Measurements from ENCODE around the gene ERH.
"Not testable (repeated sequence)": the region's sequence is repeated elsewhere in the genome, so short reads cannot be mapped to it uniquely, and the experiment has no call there.

The ERH gene

DNA sequence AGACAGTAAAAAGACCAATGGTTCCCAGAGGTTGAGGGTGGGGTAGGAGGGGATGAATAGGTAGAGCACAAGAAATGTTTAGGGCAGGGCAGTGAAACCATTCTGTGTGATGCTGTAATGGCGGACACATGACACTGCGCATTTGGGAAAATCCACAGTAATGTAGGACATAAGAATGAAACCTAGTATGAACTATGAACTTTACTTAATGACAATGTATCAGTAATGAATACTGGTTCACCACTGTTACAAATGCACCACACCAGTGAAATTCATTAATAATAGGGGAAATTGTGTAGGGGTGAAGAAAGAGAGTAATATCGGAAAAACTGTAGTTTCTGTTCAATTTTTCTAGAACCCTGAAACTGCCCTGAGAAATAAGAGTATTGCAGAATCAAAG, 5.6 kb downstream of the ERH start:
- DNase-seq, result no peak

DNA sequence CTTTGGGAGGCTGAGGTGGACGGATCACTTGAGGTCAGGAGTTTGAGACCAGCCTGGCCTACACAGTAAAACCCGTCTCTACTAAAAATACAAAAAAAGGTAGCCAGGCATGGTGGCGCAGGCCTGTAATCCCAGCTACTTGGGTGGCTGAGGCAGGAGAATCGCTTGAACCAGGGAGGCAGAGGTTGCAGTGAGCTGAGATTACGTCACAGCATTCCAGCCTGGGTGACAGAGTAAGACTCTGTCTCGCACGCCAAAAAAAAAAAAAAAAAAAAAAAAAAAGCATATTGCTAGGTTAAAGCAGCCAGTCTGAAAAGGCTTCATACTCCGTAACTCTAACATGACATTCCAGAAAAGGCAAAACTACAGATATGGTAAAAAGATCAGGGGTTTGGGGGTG, 6.7 kb downstream of the ERH start:
- DNase-seq, result not testable (repeated sequence)

DNA sequence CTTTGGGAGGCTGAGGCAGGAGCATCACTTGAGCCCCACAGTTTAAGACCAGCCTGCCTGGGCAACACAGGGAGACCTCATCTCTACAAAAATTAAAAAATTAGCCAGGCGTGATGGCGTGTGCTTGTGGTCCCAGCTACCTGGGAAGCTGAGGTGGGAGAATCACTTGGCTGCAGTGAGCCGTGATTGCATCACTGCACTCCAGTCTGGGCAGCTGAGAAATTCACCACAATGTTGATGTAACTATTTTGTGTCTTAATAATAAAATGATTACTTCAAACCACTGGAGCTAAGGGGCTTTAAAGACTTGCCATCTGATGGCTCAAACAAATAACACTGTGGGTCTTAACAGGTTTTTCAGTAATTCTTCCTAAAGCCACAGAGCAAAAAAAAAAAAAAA, 10.8 kb downstream of the ERH start:
- DNase-seq, result no peak

DNA sequence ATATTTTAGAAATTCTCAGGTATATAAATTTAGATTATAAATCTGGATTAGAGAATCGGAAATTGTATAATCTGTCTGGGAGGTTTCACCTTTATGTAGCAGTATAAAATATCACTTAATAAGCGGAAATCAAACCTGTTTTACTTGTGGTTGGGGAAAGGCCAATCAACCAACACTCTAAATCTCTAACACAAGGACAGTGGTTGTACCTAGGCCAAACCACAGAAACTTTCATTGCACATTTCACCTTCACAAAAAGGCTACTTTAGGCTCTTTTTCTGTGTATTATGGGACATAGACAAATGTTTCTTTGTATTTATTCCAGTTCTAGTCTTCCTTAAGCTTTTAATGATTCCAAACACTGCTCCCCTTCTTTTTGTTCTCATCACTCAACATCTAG, 19.8 kb downstream of the ERH start:
- no peak for DNase-seq

DNA sequence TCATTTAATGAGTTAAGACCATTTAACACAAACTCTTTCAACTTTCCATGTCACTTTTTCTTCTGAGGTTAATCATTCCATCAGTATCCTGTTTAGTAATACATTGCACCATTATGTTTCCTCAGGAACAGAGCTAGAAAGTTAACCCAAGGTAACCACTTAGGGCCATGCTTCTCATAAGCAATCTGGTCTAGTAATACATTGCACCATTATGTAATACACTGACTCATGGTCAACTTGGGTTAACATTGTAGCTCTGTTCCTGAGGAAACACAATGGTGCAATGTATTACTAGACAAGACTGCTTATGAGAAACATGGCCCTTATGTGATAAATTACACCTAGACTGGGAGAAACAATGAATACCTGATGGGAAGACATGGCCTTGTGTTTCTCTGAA, 21.7 kb downstream of the ERH start:
- DNase-seq, result no peak

DNA sequence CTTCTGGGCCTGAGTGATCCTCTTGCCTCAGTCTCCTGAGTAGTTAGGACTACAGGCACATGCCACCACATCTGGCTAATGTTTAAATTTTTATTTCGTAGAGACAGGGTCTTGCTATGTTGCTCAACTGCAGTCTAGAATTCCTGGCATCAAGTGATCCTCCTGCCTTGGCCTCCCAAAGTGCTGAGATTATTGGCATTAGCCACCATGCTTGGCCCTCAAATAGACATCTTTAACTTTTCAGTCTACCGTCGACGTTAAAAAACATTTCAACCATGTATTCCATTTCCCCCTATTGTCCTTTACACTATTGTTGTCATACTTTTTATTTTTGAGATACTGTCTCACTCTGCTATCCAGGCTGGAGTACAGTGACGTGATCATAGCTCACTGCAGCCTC, 22.4 kb downstream of the ERH start:
- no peak for DNase-seq

DNA sequence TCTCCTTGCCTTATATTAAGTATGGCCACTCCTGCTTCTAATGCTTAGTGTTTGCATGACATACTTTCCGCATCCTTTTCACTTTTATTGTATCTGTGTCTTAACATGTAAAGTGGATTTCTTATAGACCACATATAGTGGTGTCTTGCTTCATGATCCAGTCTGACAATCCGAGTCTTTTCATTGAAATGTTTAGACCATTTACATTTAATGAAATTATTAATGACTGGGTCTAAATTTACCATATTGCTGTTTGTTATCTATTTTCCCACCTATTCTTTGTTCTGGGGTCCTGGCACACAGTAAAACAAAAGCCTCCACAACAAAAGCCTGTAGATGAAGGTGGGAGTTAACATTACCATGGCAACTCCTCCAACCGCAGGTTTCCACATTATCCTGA, 22.9 kb downstream of the ERH start:
- DNase-seq, result no peak

DNA sequence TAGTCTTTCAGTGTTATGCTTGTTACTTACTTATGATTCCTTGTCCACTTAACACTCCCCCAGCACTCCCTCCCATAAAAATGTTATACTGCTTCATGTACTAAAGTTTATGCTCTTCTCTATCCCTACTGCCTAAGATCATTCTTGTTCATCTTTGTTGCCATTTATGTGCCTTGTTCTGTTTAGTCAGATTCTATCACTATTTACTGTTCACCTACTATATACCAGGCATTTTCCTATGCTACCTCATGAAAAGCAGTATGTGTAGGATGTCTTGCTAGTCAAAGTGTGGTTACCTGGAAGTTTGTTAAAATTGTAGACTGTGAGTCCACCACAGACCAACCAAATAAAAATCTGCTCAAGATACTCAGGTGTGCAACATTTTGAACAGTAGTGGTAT, 23.9 kb downstream of the ERH start:
- DNase-seq, result no peak

DNA sequence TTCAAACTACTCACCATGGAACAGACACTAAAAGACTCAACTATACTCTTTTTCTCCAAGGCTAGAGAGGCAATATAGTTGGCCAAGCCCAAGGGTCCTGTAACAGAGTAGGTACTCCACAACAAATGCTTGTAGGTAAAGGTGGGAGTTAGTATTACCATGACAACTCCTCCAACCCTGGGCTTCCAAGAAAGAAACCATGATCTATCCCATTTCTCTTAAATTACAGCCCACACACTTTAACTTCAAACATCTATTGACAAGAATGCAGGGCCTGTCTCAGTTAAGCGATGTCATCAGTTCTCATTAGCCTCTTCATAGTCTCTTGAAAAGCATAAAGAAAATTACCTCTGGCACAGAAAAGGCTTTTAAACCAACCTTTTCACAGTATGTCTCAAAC, 25.0 kb downstream of the ERH start:
- no peak for DNase-seq

DNA sequence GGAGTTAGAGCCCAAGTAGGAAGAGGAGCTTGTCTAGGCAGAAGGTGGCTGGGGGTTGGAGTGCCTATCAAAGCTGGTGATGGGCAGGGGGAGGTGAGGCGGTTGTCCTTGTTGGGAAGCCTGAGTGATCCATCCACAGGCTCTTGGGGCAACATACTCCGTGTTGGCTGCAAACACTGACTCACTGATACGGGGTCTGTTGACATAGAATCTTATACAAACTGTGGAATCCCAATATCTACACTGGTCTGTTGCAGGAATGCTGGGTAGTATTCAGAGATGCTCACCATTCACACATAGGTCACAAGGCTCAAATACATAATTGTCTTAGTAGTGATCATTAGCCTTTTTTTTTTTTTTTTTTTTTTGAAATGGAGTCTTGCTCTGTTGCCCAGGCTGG, 26.0 kb downstream of the ERH start:
- DNase-seq, result no peak

DNA sequence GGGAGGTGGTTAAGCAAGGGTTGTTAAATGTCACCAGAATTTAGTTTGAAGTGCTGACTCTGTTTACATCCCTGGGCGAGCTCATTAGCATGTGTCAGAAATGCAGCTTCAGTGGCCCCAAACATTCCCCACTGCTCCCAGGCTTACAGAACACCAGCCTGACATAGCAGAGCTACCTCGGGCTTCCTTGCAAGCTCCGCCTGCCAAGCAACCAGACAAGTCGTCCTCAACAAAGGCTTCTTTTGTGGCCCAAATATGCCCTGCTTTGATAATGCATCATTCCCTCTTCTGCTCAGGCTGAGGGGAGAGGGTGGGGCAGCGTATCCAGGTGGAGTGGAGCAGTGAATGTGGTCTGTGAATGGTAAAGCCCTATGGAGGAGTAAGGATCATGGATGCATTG, 28.0 kb downstream of the ERH start:
- no peak for DNase-seq

DNA sequence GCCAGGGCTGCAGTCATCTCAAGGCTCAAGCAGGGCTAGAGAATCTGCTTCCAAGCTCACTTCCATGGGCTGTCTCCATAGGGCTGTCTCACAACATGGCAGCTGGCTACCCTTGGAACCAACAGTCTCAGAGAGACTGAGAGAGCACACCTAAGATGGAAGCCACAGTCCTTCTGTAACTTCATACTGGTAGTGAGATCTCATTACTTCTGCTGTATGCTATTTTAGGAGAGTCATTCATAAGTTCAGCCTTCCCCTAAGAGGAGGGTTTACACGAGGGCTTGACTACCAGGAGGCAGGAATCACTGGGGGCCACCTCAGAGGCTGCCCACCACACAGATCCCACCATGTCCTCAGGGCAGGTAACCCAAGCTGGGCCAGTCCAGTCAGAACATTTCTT, 29.7 kb downstream of the ERH start:
- DNase-seq, result no peak

DNA sequence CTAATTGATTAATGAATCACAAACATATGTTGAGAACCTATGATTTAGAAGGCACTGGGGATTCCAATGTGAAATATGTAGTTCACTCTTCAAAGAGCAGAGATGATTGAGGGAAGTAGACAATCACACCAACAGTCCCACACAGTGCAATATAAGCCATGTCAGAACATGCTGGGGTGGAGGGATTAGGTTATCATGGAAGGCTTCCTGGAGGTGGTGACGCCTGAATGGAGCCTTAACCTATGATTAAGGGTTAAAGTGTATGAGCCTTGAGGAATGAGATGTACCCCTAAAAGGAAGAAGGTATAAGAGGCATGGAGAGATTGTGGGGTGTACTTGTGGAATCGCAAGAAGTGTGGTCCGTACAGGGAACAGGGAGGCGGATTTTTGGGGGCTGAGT, 31.3 kb downstream of the ERH start:
- DNase-seq, result no peak

DNA sequence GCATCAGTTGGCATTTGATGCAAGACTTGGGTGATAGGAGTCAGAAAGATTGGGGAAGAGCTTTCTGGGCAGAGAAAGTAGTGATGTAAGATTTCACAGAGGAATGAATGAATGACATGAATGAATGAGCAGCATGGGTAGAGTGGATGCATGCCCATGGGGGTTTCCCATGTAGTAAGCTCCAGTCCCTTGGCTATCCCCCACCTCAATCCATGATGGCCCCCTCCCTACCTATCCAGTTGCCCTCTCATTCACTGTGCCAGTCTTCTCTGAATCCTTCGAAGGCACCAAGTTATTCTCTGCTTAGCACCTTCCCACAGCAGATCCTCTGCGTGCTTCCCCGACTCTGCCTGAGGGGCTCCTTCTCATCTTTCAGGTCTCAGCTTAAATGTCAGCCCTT, 32.0 kb downstream of the ERH start:
- DNase-seq, result no peak

DNA sequence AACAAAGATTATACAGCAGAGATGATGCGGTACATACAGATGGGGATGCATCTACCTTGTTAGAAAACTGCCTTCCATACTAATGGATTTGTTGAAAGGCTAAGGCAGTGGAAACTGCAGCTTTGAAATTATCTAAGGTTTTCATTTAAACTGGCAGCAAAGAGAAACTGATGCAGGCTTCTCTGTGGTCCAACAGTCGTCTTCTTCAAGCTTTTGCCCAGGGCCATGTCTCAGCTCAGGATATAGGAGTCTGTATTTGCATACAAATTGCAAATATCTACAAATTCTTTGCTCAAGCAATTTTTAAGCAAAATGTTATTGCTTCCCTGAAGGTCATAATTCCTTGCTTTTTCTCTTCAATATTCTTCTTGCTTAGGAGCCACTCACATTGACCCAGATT, 33.7 kb downstream of the ERH start:
- DNase-seq, result no peak

DNA sequence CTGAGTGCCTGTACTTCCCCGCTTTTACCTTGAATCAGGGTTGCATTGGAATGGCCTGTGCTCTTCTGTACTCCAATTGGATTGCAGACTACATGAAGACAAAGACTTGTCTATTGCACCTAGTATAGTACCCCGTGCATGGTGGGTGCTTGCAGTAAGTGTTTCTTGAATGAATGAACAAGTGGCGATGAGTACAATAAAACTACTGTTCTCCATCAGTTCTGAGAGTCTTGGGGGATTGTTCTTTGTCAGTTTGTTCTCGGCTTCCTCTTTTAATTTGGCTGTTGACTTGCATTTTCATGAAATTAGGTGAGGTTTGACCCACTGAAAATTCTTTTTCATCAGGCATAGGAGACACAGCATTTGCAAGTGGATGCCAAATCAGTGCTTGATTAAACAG, 34.1 kb downstream of the ERH start:
- no peak for DNase-seq

DNA sequence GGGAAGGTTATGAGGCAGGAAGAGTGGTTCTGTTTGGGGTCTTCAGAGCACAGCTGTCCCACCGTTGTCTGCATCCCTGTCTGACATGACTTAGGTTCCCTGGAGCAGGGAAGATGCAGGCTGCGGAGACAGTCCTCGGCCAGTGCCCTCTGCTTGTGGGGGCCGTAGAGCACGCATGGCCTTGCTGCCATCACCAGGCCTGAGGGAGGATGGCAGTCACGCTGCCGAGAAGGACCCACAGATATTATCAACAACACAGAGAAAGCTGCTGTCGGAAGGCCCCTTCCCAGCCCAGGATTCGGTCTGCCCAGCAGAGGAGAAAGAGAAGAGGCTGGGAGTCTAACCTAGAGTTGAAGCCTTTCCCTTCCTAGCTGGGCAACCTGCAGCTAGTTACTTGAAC, 35.0 kb downstream of the ERH start:
- no peak for DNase-seq

DNA sequence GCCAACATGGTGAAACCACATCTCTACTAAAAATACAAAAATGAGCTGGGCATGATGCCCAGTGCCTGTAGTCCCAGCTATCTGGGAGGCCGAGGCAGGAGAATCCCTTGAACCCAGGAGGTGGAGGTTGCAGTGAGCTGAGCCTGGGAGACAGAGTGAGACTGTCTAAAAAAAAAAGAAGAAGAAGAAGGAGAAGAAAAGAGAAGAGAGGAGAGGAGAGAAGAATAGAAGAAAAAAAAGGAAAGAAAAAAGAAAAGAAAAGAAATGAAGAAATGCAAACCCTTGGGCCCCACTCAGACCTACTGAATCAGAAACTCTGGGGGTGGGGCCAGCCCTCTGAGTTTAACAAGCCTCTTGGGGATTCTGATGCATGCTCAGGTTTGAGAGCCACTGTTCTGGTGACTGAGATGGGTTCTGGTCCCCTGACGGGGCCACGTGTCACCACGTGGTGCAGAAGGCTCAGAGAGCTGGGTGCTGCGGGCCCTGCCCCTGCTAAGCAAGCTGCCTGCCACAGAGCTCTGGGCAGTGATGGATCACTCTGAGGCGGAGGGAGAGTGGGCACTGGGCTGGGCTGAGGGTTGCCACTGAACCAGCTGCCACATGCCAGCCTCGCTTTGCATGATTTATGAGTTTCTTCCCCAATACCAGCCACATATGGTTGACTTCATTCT, 37.5 kb downstream of the ERH start:
- no peak for DNase-seq

DNA sequence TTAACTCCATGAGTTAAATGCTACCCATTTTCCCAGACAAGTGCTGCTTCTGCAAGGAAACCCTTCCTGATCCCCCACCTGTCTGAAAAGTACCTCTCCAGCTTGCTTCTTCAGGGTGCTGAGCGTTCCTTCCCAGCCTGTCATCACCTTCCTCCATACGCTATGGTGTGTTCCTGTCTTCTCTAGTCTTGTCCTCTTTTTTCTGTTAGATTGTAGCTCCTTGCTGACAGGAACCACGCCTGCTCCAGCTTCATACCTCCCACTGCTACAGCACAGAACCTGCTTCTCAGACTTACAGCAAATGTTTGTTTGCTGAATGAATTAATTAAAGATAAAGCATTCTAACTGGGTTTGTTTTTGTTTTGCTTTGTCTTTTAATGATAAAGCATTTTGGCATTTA, 39.1 kb downstream of the ERH start:
- no peak for DNase-seq

DNA sequence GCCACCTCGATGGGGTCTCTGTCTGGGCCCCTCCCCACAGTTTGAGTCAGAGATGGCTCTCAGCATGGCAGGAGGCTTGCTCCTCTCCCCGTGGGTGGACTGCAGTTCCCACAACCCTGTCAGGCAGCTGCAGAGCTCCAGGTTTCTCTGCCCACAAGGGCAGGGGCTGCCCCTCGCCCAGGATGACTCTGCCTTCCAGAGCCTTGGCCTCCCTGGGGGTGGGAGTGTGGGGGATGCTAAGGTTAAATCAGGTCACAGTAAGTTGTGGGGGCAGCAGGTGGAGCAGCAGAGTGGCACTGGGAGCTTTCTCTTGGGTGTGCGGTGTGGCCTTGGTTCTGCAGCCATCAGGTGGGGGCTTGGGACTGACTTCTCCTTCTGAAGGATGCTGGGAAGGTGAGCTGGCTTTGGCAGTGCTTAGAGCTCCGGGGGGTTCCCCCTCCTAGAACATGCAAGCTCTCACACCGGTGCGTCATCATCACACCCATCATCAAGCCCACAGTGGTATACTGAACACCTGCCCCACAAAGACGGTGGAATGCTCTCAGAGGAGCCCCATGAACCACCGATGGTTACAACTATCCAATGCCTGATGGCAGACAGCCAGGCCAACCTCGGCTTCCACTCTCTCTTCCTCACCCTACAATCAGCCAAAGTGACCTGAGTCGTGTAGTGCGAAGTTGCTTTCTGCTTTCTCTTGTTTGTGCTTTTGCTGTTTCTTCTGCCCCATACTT, 39.7 kb downstream of the ERH start:
- no peak for DNase-seq

DNA sequence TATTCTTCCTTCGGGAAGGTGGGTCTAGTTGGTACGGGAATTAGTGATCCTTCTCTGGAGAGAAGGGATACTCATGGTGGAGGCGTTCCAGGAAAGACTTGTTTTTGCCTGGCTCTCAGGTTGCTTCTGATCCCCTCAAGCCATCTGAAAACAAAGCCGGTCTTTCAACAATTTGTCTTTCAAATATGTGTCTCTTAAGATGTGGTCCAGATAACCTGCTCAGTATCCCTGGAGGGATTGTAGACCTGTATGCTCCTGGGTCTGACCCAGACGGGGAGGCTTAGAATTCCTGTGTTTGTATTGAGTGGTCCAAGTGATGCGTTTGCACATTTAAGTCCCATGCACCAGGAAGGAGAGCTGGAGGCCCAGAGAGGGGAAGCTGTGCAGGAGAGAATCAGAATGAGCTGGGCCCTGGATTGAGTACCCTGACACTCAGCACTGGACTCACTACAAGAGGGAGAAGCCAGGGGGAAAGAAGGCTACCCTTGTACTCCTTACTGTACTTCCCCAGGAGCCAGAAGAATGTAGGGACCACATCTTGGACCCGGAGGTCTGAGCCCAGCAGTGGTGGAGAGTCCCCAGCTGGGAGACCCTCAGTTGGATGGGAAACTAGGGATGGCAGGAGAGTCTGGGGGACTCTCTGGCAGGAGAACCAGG, 40.4 kb downstream of the ERH start:
- DNase-seq, result no peak

DNA sequence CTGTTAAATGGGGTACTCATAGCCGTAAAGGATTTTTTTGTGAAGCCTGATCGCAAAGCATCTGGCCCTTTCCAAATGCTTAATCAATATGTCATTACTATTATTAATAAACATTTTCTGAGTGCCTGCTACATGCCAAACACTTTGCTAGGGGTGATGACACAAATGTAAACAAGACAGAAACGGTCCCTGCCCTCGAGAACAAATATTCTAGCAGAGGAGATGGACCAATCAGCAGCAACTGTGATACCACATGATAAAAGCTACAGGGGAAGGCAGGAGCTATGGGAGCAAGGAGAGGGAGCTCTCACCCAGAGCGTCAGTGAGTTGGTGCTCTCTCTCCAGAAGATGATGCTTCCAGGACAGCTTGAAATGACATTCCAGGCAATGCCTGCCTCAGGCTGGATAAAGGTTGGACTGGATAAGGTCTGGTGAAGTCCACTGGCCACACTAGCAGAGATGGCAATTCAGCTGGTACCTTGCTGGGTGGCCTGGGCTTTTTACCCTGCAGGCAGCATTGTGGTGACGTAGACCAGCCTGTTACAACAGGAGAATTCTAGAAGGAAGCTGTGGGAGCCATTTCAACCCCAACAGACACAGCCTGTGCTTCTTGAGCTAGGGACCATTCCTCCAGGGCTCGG, 41.1 kb downstream of the ERH start:
- no peak for DNase-seq

DNA sequence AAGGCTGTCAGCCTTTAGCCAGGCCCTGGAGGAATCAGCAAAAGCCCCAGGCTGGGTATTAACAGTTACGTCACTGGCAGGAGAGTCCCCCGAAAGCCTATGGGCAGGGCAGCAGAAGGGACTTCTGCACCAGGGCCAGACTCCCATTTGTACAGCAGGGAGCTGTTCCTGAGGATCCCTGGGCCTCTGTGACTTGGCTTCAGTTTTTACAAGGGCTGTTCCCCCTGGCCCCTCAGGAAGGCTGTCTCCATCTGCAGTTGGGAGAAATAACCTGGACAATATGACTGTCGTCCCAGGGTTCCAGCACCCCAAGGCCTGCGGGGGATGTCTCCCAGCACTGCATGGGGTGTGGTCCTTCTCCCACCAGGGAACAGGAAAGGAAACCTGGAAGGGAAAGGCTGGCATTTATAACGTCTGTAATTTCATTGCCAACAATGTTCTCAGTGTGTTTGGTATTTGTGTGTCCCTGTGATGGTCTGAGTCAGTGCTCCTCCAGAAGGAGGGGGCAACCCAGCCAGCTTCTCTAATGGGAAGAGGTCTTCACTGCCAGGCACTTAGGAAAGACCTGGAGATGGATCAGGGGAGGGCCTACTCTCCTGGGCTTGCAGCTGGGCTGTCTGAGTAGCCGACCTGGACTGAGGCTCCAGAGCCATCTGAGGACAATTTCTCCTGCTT, 42.4 kb downstream of the ERH start:
- DNase-seq, result no peak
